Loucy (cell line): Measurements from ENCODE around the gene SNRNP70.
A peak's percentile ranks its signal among the peaks of the same experiment; 100 is the strongest.
"Not testable (repeated sequence)": the region's sequence is repeated elsewhere in the genome, so short reads cannot be mapped to it uniquely, and the experiment has no call there.

Source experiments
- H2AFZ ChIP-seq: fragments of 200-600 bp; sonication (generic); 2 replicates; pipeline ENCODE4 v1.6.0; 2016; ENCODE audit warnings: antibody characterized with exemption, mild to moderate bottlenecking, low read length, moderate library complexity
- H3F3A ChIP-seq: fragments of 200-600 bp; 2 replicates; pipeline ENCODE4 v1.6.0; 2016; ENCODE audit warnings: antibody characterized with exemption, low read depth, mild to moderate bottlenecking
- H3K27me3 ChIP-seq: fragments of 200-600 bp; sonication (generic); 2 replicates; pipeline ENCODE4 v1.6.1; 2014; ENCODE audit warnings: low read length, mild to moderate bottlenecking; ENCODE audit not compliant: insufficient read depth, poor library complexity, severe bottlenecking
- H3K36me3 ChIP-seq: fragments of 200-600 bp; sonication (generic); 2 replicates; pipeline ENCODE4 v1.6.1; 2016; ENCODE audit warnings: low read length; ENCODE audit not compliant: insufficient read depth
- H3K4me1 ChIP-seq: fragments of 200-600 bp; sonication (generic); 2 replicates; pipeline ENCODE4 v1.5.1; 2014; ENCODE audit warnings: low read length, mild to moderate bottlenecking; ENCODE audit not compliant: insufficient read depth, poor library complexity, severe bottlenecking
- H3K4me2 ChIP-seq: fragments of 200-600 bp; sonication (generic); 2 replicates; pipeline ENCODE4 v1.6.0; 2014; ENCODE audit warnings: antibody characterized with exemption, low read length, low read depth, mild to moderate bottlenecking; ENCODE audit not compliant: poor library complexity, severe bottlenecking
- H3K4me3 ChIP-seq: fragments of 200-600 bp; sonication (generic); 2 replicates; pipeline ENCODE4 v1.5.1; 2014; ENCODE audit warnings: low read length, mild to moderate bottlenecking, mixed read lengths; ENCODE audit not compliant: poor library complexity, severe bottlenecking
- H3K79me2 ChIP-seq: fragments of 200-600 bp; sonication (generic); 2 replicates; pipeline ENCODE4 v1.6.1; 2014; ENCODE audit warnings: low read length; ENCODE audit not compliant: insufficient read depth
- H3K9ac ChIP-seq: fragments of 200-600 bp; sonication (generic); 2 replicates; pipeline ENCODE4 v1.6.0; 2014; ENCODE audit warnings: mild to moderate bottlenecking, low read depth, low read length, moderate library complexity; ENCODE audit not compliant: poor library complexity, severe bottlenecking
- H3K9me2 ChIP-seq: fragments of 200-600 bp; sonication (generic); replicated peaks from 2 replicates; pipeline ENCODE4 v1.6.1; 2016; ENCODE audit warnings: low read depth, low read length, mixed read lengths
- H3K9me3 ChIP-seq: fragments of 200-600 bp; sonication (generic); 2 replicates; pipeline ENCODE4 v1.6.1; 2014; ENCODE audit warnings: mild to moderate bottlenecking, antibody characterized with exemption, low read length, low read depth; ENCODE audit not compliant: insufficient read depth
- H4K20me1 ChIP-seq: fragments of 200-600 bp; sonication (generic); 2 replicates; pipeline ENCODE4 v1.6.0; 2014; ENCODE audit warnings: antibody characterized with exemption, low read length, mild to moderate bottlenecking; ENCODE audit not compliant: insufficient read depth, poor library complexity, severe bottlenecking
- EZH2phosphoT487 ChIP-seq: fragments of 200-600 bp; IDR thresholded peaks from 2 replicates; pipeline ENCODE4 v1.6.1; 2018; ENCODE audit warnings: antibody characterized with exemption, mild to moderate bottlenecking, moderate library complexity, borderline replicate concordance
- TF ChIP-seq, protein P1 (sequence below): fragments of 200-600 bp; sonication (generic); conservative IDR thresholded peaks from 2 replicates; pipeline ENCODE4 v1.5.1; 2014; ENCODE audit warnings: mild to moderate bottlenecking, antibody characterized with exemption, low read length

Gene SNRNP70

DNA sequence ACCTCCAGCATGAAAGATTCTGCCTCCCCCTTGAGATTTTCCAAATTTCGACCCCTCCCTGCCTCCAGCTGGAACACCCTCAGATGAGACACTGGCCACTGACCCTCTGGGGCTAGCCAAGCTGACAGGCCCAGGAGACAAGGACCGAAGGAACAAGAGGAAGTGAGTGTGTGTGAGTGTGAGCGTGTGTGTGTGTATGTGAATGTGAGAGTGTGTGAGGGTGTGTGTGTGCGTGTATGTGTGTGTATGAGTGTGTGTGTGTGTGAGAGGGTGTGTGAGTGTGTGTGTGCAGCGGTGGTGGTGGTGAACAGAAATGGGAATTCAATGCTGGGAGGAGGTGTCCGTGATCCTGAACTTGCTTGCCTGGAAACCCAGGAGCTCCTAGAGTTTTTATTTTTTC lies 56.1 kb downstream of the SNRNP70 start:
- Histone ChIP-seq H3K9me2 (no peaks in the 10 kb centered on the region), H2AFZ (no peak overlapping the region), H3K4me2 (no peak overlapping the region), H3F3A (no peaks in the 10 kb centered on the region), H3K36me3 (no peaks in the 10 kb centered on the region), H3K4me3 (no peak overlapping the region), H3K9ac (no peak overlapping the region), H4K20me1 (no peaks in the 10 kb centered on the region), H3K79me2 (no peaks in the 10 kb centered on the region), H3K4me1 (peaks cover 9% of the 10 kb centered on the region), H3K27me3 (no peaks in the 10 kb centered on the region), H3K9me3 (no peaks in the 10 kb centered on the region)
- TF ChIP-seq, protein P1, sequence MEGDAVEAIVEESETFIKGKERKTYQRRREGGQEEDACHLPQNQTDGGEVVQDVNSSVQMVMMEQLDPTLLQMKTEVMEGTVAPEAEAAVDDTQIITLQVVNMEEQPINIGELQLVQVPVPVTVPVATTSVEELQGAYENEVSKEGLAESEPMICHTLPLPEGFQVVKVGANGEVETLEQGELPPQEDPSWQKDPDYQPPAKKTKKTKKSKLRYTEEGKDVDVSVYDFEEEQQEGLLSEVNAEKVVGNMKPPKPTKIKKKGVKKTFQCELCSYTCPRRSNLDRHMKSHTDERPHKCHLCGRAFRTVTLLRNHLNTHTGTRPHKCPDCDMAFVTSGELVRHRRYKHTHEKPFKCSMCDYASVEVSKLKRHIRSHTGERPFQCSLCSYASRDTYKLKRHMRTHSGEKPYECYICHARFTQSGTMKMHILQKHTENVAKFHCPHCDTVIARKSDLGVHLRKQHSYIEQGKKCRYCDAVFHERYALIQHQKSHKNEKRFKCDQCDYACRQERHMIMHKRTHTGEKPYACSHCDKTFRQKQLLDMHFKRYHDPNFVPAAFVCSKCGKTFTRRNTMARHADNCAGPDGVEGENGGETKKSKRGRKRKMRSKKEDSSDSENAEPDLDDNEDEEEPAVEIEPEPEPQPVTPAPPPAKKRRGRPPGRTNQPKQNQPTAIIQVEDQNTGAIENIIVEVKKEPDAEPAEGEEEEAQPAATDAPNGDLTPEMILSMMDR = no peak

DNA sequence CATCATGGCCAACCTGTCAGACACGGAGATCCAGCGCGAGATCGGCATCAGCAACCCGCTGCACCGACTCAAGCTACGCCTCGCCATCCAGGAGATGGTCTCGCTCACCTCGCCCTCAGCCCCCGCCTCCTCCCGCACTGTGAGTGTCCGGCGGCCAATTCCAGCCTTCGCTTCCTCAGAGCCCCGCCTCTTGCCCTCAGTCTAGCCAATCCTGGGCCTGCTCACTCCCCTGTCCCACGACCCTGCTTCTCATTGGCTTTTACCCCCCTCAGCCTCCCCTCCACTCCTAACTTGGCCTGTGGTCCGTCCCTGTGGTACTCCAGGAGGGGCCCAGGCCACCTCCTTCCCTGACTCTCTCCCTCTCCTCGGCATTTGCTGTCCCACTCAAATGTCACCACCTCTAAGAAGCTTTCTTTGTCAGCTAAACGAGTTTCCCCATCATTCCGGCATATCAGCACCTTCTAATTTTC lies 57.6 kb downstream of the SNRNP70 start:
- H3K9me3 ChIP-seq = no peaks in the 10 kb centered on the region
- peak overlapping the region; percentile 86 for H2AFZ ChIP-seq
- peak overlapping the region; percentile 75 for H3K4me2 ChIP-seq
- H3K27me3 ChIP-seq = no peaks in the 10 kb centered on the region
- peak overlapping the region; percentile 53 for H3K9ac ChIP-seq
- TF ChIP-seq, protein P1 = no peak
- H4K20me1 ChIP-seq = no peaks in the 10 kb centered on the region
- H3K79me2 ChIP-seq = no peaks in the 10 kb centered on the region
- no peaks in the 10 kb centered on the region for H3F3A ChIP-seq
- H3K36me3 ChIP-seq = no peaks in the 10 kb centered on the region
- no peaks in the 10 kb centered on the region for H3K9me2 ChIP-seq
- H3K4me1 ChIP-seq = peaks cover 9% of the 10 kb centered on the region
- peak overlapping the region; percentile 77 for H3K4me3 ChIP-seq

DNA sequence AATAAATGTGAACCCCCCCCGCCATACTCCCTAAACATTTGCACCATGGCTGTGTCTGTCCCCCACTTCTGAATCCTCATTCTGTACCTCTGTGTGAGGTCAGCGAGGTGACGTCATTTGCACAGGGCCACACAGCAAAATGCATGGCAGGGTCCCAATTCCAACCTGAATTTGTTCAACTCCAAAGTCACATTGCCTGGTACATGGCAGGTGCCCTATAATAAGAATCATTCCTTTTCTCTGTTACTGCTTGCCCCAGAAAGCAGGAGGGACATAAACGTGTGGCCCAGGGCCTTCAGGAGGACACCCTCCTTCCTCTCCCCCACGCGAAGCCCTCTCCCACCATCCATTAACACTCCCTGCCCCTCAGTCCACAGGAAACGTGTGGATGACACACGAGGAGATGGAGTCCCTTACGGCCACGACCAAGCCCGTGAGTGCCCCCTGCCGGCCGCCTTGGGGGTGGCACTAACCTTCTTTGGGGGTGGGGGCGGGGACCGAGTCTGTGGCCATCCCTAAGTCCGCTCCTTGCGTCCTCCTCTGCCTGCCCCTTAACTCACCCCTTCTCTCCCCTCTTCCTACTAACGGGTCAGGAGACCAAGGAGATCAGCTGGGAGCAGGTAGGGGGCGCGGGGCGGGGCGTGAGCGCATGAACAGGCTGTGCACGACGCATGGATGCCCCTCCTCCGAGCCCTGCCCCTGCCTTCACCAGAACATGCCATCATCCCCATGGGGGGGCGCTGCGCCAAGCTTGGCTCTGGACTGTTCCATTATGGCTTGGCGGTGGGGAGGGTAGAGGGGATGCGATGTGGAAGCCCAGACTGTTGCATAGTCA lies 60.5 kb downstream of the SNRNP70 start:
- peaks cover 18% of the 10 kb centered on the region for H3K4me1 ChIP-seq
- no peaks in the 10 kb centered on the region for H3K79me2 ChIP-seq
- H2AFZ ChIP-seq = peak overlapping the region; percentile 81
- H3K36me3 ChIP-seq = no peaks in the 10 kb centered on the region
- H3K9me2 ChIP-seq = no peaks in the 10 kb centered on the region
- peak overlapping the region; percentile 68 for H3K4me3 ChIP-seq
- H3K27me3 ChIP-seq = no peaks in the 10 kb centered on the region
- H3K9ac ChIP-seq = peak overlapping the region; percentile 49
- H3F3A ChIP-seq = no peaks in the 10 kb centered on the region
- TF ChIP-seq EZH2phosphoT487 = no peak
- TF ChIP-seq, protein P1 = peak; percentile 96
- H3K9me3 ChIP-seq = no peaks in the 10 kb centered on the region
- H3K4me2 ChIP-seq = peak overlapping the region; percentile 70
- H4K20me1 ChIP-seq = no peaks in the 10 kb centered on the region

DNA sequence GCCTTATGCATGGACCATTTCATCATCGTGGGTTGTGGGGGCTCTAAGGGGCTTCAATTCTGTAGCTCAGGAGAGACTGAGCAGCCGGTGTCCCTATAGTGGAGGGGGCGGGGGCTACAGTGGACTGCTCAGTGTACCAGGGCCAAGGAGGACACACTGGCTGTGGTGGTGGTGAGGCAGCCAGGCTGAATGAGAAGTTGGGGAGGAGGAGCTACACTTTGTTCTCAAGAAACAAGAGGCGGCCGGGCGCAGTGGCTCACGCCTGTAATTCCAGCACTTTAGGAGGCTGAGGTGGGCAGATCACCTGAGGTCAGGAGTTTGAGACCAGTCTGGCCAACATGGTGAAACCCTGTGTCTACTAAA lies 61.1 kb downstream of the SNRNP70 start:
- Histone ChIP-seq H3K9ac (peak overlapping the region; percentile 49), H3K4me2 (peak overlapping the region; percentile 70), H2AFZ (peak overlapping the region; percentile 81), H3K4me1 (peaks cover 18% of the 10 kb centered on the region), H3K4me3 (peak overlapping the region; percentile 68)
- H3K27me3 ChIP-seq, H4K20me1 ChIP-seq, H3K9me2 ChIP-seq, H3K9me3 ChIP-seq, H3K36me3 ChIP-seq, H3K79me2 ChIP-seq, H3F3A ChIP-seq: not testable (repeated sequence)
